ENCODE data around the gene GAD1. TPM values are rescaled to one million over a fixed set of nuclear protein-coding genes. Genes with fewer than 3 reads are reported as not detected.

GAD1 gene
- total RNA-seq, 2 experiments from 2014 or later: not detected

- H3K4me3 ChIP-seq (ENCODE audit: low read length): no peak overlapping the region
- Mint-ChIP-seq H3K4me3 (no peak overlapping the region), H3K27me3 (no peaks in the 10 kb centered on the region), H3K4me1 (ENCODE audit: low read depth) (no peaks in the 10 kb centered on the region), H3K36me3 (ENCODE audit: low read depth) (no peaks in the 10 kb centered on the region), H3K27ac (no peak overlapping the region), H3K9me3 (no peaks in the 10 kb centered on the region)
- no peak overlapping the region for H3K27ac ChIP-seq (ENCODE audit: low read depth in 1 of 2, low read length in 2 of 2)
- intact Hi-C loops (cut with DNase I, micrococcal nuclease): no loop called here
- no peaks in the 10 kb centered on the region for H3K4me1 ChIP-seq (ENCODE audit: insufficient read depth, low read length)
- ChIA-PET POLR2A (no interaction called here), CTCF (interaction anchor here (1.4 kb wide), 1 partner anchor 11 kb away, joined by 5 read pairs; no protein-coding TSS in a partner anchor)
- no peaks in the 10 kb centered on the region for H3K36me3 ChIP-seq (ENCODE audit: insufficient read depth, low read length)
- no peaks in the 10 kb centered on the region for H3K9me3 ChIP-seq (ENCODE audit: control insufficient read depth in 1 of 2, insufficient read depth in 1 of 2, low read length in 2 of 2)
- DNase-seq (no peak), ATAC-seq (ENCODE audit: poor library complexity) (no peak)
- TF ChIP-seq CTCF (IDR thresholded peaks at IDR 0.05): no peak
- no peaks in the 10 kb centered on the region for H3K27me3 ChIP-seq (ENCODE audit: control insufficient read depth in 1 of 2, insufficient read depth in 2 of 2, low read length in 2 of 2)
These were observed 45.7 kb downstream of the GAD1 start for GRCh38 chr2:170862286-170862902.

- Mint-ChIP-seq H3K27ac (no peak overlapping the region), H3K4me3 (no peak overlapping the region), H3K36me3 (ENCODE audit: low read depth) (no peaks in the 10 kb centered on the region), H3K27me3 (no peaks in the 10 kb centered on the region), H3K9me3 (no peaks in the 10 kb centered on the region), H3K4me1 (ENCODE audit: low read depth) (no peaks in the 10 kb centered on the region)
- Histone ChIP-seq H3K36me3 (ENCODE audit: insufficient read depth, low read length) (no peaks in the 10 kb centered on the region), H3K27ac (ENCODE audit: low read depth in 1 of 2, low read length in 2 of 2) (no peak overlapping the region), H3K9me3 (ENCODE audit: control insufficient read depth in 1 of 2, insufficient read depth in 1 of 2, low read length in 2 of 2) (no peaks in the 10 kb centered on the region), H3K4me1 (ENCODE audit: insufficient read depth, low read length) (no peaks in the 10 kb centered on the region), H3K4me3 (ENCODE audit: low read length) (no peak overlapping the region), H3K27me3 (ENCODE audit: control insufficient read depth in 1 of 2, insufficient read depth in 2 of 2, low read length in 2 of 2) (no peaks in the 10 kb centered on the region)
- DNase-seq (no peak), ATAC-seq (ENCODE audit: poor library complexity) (no peak)
- no peak for TF ChIP-seq CTCF (IDR thresholded peaks at IDR 0.05)
- intact Hi-C loops (cut with DNase I, micrococcal nuclease): no loop called here
- ChIA-PET POLR2A (no interaction called here), CTCF (interaction anchor here (1.4 kb wide), 1 partner anchor 10 kb away, joined by 5 read pairs; no protein-coding TSS in a partner anchor)
These were observed 46.4 kb downstream of the GAD1 start for GRCh38 chr2:170863087-170863486.

GRCh38 chr2:170869036-170869435 is 52.3 kb downstream of the GAD1 start:
- intact Hi-C loops (cut with DNase I, micrococcal nuclease): no loop called here
- H3K9me3 Mint-ChIP-seq: no peaks in the 10 kb centered on the region
- CTCF ChIA-PET: no interaction called here

More at GRCh38 chr2:170869036-170869435, 52.3 kb downstream of the GAD1 start:
- no peaks in the 10 kb centered on the region for H3K36me3 Mint-ChIP-seq (ENCODE audit: low read depth)
- no peak overlapping the region for H3K27ac Mint-ChIP-seq
- DNase-seq: no peak
- no peaks in the 10 kb centered on the region for H3K27me3 Mint-ChIP-seq
- no peak for TF ChIP-seq CTCF (IDR thresholded peaks at IDR 0.05)
- H3K4me1 Mint-ChIP-seq (ENCODE audit: low read depth): peaks cover 8% of the 10 kb centered on the region
- Histone ChIP-seq H3K4me1 (ENCODE audit: insufficient read depth, low read length) (peaks cover 9% of the 10 kb centered on the region), H3K27me3 (ENCODE audit: control insufficient read depth in 1 of 2, insufficient read depth in 2 of 2, low read length in 2 of 2) (no peaks in the 10 kb centered on the region), H3K36me3 (ENCODE audit: insufficient read depth, low read length) (no peaks in the 10 kb centered on the region), H3K27ac (ENCODE audit: low read depth in 1 of 2, low read length in 2 of 2) (no peak overlapping the region), H3K9me3 (ENCODE audit: control insufficient read depth in 1 of 2, insufficient read depth in 1 of 2, low read length in 2 of 2) (no peaks in the 10 kb centered on the region), H3K4me3 (ENCODE audit: low read length) (no peak overlapping the region)
- no peak overlapping the region for H3K4me3 Mint-ChIP-seq
- ATAC-seq (ENCODE audit: poor library complexity): no peak
- POLR2A ChIA-PET: interaction anchor here (0.6 kb wide), 1 partner anchor 38 kb away, joined by 3 read pairs; no protein-coding TSS in a partner anchor

Measured in CD4-positive, alpha-beta T cell (primary cell).